C1 segment of cervical spinal cord (tissue), 14 donors: ENCODE results near the gene PDE8A.
A peak's percentile ranks its signal among the peaks of the same experiment; 100 is the strongest.

Source experiments
- DNase-seq, 14 donors: peaks; one replicate each; lab custom pipeline; 2025; lab: John Stamatoyannopoulos, UW

The PDE8A gene

GRCh38 chr15:84981711-84982300, at the start of gene PDE8A:
Gene PDE8A, plus strand, starts transcription at chr15:84981856. Its CDS starts 307 bp downstream, at chr15:84982163.
- DNase-seq, result peak in 6 of 14 donors; percentile 46 to 72 (median 58)

- no peak for DNase-seq
Observed at GRCh38 chr15:84934942-84935729, 46.5 kb upstream of the PDE8A start.

- DNase-seq, result no peak
Observed at GRCh38 chr15:84937144-84937543, 44.5 kb upstream of the PDE8A start.

GRCh38 chr15:84938726-84939125, 42.9 kb upstream of the PDE8A start:
- DNase-seq, result no peak

- DNase-seq, result no peak
Observed at GRCh38 chr15:84940399-84940798, 41.3 kb upstream of the PDE8A start.

GRCh38 chr15:84942456-84942855, 39.2 kb upstream of the PDE8A start:
- DNase-seq, result no peak

GRCh38 chr15:84944311-84944710, 37.3 kb upstream of the PDE8A start:
- DNase-seq, result no peak

- no peak for DNase-seq
Observed at GRCh38 chr15:84944861-84945260, 36.8 kb upstream of the PDE8A start.

- DNase-seq, result no peak
Observed at GRCh38 chr15:84946772-84947489, 34.7 kb upstream of the PDE8A start.

- peak in 2 of 14 donors; percentile 12 to 33 for DNase-seq
Observed at GRCh38 chr15:84947947-84948830, 33.5 kb upstream of the PDE8A start.

- no peak for DNase-seq
Observed at GRCh38 chr15:84949043-84949442, 32.6 kb upstream of the PDE8A start.

- peak in 5 of 14 donors; percentile 20 to 44 (median 27) for DNase-seq
Observed at GRCh38 chr15:84949845-84950569, 31.6 kb upstream of the PDE8A start.

- DNase-seq, result peak in 1 of 14 donors; percentile 41
Observed at GRCh38 chr15:84950570-84951111, 31.0 kb upstream of the PDE8A start.

GRCh38 chr15:84951736-84952135, 29.9 kb upstream of the PDE8A start:
- DNase-seq, result no peak

- DNase-seq, result no peak
Observed at GRCh38 chr15:84953136-84953535, 28.5 kb upstream of the PDE8A start.

GRCh38 chr15:84953726-84954125, 27.9 kb upstream of the PDE8A start:
- no peak for DNase-seq

- DNase-seq, result peak in 11 of 14 donors; percentile 5 to 70 (median 50)
Observed at GRCh38 chr15:84955089-84955848, 26.4 kb upstream of the PDE8A start.

- no peak for DNase-seq
Observed at GRCh38 chr15:84956199-84956598, 25.5 kb upstream of the PDE8A start.

GRCh38 chr15:84960391-84961113, 21.1 kb upstream of the PDE8A start:
- no peak for DNase-seq
